CD4-positive, alpha-beta T cell (primary cell): Measurements from ENCODE around the gene C1QTNF9. TPM values are rescaled to one million over a fixed set of nuclear protein-coding genes. Genes with fewer than 3 reads are reported as not detected.

Source experiments
- ATAC-seq: fragments of 200-7000 bp; cut with Tn5 transposase; one replicate; pipeline ENCODE4 v1.10.0; 2022; ENCODE audit warnings: mild to moderate bottlenecking; ENCODE audit not compliant: poor library complexity
- CTCF ChIA-PET: fragments of 350-600 bp; sonication (Branson Sonifier 250); formaldehyde crosslinking; loops from one replicate; lab custom pipeline; 2021; ENCODE audit warnings: antibody characterized with exemption, inconsistent platforms; lab: Charles Lee
- POLR2A ChIA-PET: fragments of 350-600 bp; sonication (Branson Sonifier 250); formaldehyde crosslinking; loops from one replicate; lab custom pipeline; 2021; ENCODE audit warnings: antibody characterized with exemption, inconsistent platforms; lab: Charles Lee
- DNase-seq, 14 experiments: peaks; one replicate each; pipeline ENCODE4 v3.0.0-alpha.2; 2013 to 2020; ENCODE audit warnings: mixed read lengths in 2 of 14
- H3K27ac ChIP-seq, 2 donors: one replicate each; pipeline versions ENCODE4 v1.5.1 to v1.7.0; 2013; ENCODE audit warnings: low read length in 2 of 2, low read depth in 1 of 2, mild to moderate bottlenecking in 1 of 2
- H3K27me3 ChIP-seq, 2 experiments: 1 replicate in 1 of 2; 2 replicates in 1 of 2; pipeline versions ENCODE4 v1.6.1 to v1.7.0; 2013; ENCODE audit warnings: low read length in 2 of 2, control low read depth in 1 of 2, mild to moderate bottlenecking in 1 of 2, moderate library complexity in 1 of 2; ENCODE audit not compliant: insufficient read depth in 2 of 2, control insufficient read depth in 1 of 2
- H3K36me3 ChIP-seq: one replicate; pipeline ENCODE4 v1.6.1; 2013; ENCODE audit warnings: low read length, control low read depth; ENCODE audit not compliant: insufficient read depth
- H3K4me1 ChIP-seq: one replicate; pipeline ENCODE4 v1.6.1; 2013; ENCODE audit warnings: low read length, control low read depth; ENCODE audit not compliant: insufficient read depth
- H3K4me3 ChIP-seq: one replicate; pipeline ENCODE4 v1.5.1; 2013; ENCODE audit warnings: mild to moderate bottlenecking, low read length, moderate library complexity
- H3K9me3 ChIP-seq, 2 experiments: 1 replicate in 1 of 2; 2 replicates in 1 of 2; pipeline versions ENCODE4 v1.6.1 to v1.7.0; 2013; ENCODE audit warnings: low read length in 2 of 2, mild to moderate bottlenecking in 2 of 2, control low read depth in 1 of 2, moderate library complexity in 1 of 2; ENCODE audit not compliant: control insufficient read depth in 1 of 2, insufficient read depth in 1 of 2
- H3K27ac Mint-ChIP-seq: one replicate; pipeline ENCODE4 v1.8.0; 2020; ENCODE audit warnings: mixed read lengths
- H3K27me3 Mint-ChIP-seq: one replicate; pipeline ENCODE4 v1.8.0; 2021; ENCODE audit warnings: mixed read lengths
- H3K36me3 Mint-ChIP-seq: one replicate; pipeline ENCODE4 v1.8.0; 2021; ENCODE audit warnings: low read depth, mixed read lengths
- H3K4me1 Mint-ChIP-seq: one replicate; pipeline ENCODE4 v1.8.0; 2021; ENCODE audit warnings: low read depth, mixed read lengths
- H3K4me3 Mint-ChIP-seq: one replicate; pipeline ENCODE4 v1.8.0; 2020; ENCODE audit warnings: mild to moderate bottlenecking, mixed read lengths
- H3K9me3 Mint-ChIP-seq: one replicate; pipeline ENCODE4 v1.8.0; 2020; ENCODE audit warnings: mixed read lengths
- CTCF ChIP-seq: fragments of 200-600 bp; IDR thresholded peaks from one replicate; pipeline ENCODE4 v1.8.0; 2022; ENCODE audit warnings: antibody characterized with exemption, mild to moderate bottlenecking
- intact Hi-C, 2 experiments: fragments of 100-400 bp; cut with DNase I in 1 of 2; cut with micrococcal nuclease in 1 of 2; formaldehyde crosslinking; loops; one replicate each; pipeline versions ENCODE4 v1.15.1 to v1.9.0; 2023 to 2025; cut with DNase I, micrococcal nuclease
- total RNA-seq, 174 experiments: library from RNA in 2 of 174; stranded (reverse) in 2 of 174; gene quantifications; one replicate each; pipeline ENCODE4 v1.2.3 and lab custom pipeline; 2021 to 2026

The C1QTNF9 gene
- total RNA-seq, 2 experiments from 2014 or later = not detected

DNA sequence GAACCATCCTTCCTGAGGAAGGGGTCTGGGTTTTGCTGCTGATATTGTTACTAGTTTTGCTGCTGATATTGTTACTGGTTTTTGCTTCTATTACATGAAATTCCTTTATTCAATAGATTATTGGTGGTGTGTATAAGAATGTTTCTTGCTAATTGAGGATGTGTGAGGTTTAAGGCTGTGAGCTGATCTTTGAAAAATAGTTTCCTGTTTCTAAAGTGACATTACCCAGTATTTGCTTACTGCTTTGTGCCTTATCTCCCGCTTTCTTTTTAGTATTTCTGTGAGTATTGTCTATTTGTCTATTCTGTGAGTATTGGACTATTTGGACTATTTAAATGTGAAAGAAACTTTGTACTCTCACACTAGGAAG is 38.2 kb upstream of the C1QTNF9 start:
- ChIA-PET CTCF (interaction anchor here (0.8 to 3.2 kb wide), 9 partner anchors 9 to 45 kb away, joined by 3 to 16 read pairs (median 10); no protein-coding TSS in a partner anchor), POLR2A (interaction anchor here (0.9 to 15.8 kb wide), 9 partner anchors 11 to 241 kb away, joined by 3 to 596 read pairs (median 4); partner anchors contain the start of gene PARP4)
- peak overlapping the region; percentile 97 for H3K27ac Mint-ChIP-seq
- H3K36me3 ChIP-seq = peaks cover 5% of the 10 kb centered on the region
- no peaks in the 10 kb centered on the region for H3K9me3 Mint-ChIP-seq
- H3K36me3 Mint-ChIP-seq = peaks cover 45% of the 10 kb centered on the region
- H3K4me1 Mint-ChIP-seq = peaks cover 95% of the 10 kb centered on the region
- no peak for TF ChIP-seq CTCF
- DNase-seq (peak in 1 of 14 experiments; percentile 47), ATAC-seq (no peak)
- intact Hi-C loops = loop anchor here (1.0 to 10.0 kb wide), 3 partner anchors 20 to 1014 kb away; partner anchors contain the start of genes MTMR6 (in 1 of the 2) and SPATA13 (in 1 of the 2)
- H3K9me3 ChIP-seq = no peaks in the 10 kb centered on the region
- peaks cover 86% of the 10 kb centered on the region for H3K4me1 ChIP-seq
- peak overlapping the region; percentile 62 for H3K4me3 ChIP-seq
- peak overlapping the region; percentile 92 to 99 for H3K27ac ChIP-seq
- H3K4me3 Mint-ChIP-seq = peak overlapping the region; percentile 88
- H3K27me3 ChIP-seq = no peaks in the 10 kb centered on the region
- H3K27me3 Mint-ChIP-seq = peaks cover 5% of the 10 kb centered on the region

DNA sequence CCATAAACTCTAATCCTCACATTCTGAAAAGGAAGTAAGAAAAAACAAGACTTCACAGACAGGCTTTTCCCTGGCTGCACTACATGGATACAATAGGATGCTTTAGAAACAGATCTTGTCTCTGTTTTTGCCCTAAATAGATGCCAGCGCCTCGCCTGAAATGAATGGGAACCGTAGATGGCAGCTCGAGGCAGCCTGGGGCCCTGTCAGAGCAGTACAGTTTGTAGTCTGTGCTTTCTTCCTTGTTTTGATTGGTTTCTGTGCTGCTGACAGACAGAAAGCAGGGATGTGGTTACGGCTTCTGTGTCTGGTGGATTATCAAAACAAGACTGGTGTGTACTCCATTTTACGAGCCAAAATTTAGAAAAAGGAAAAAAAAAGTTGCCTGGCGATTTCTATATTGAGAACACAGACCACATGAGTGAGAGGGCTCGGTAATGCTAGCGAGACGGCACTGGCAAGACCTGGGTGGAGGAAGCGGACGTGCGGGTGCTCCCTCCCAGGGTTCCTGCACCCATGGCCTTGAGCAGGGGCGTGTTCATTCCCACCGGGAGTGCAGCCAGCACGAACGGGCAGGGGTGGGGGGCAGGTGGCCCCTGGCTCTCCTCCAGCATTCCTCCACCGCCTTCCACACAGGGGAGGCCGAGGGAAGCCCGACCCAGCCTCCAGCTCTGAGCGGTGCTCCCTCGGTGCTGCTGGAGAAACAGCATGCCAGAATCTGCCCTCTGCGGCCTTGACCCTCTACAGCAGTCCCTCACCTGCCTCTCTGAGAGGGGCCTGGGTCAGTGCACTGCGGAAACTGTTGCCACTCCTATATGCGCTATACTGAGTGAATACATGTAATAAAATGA is 37.6 kb upstream of the C1QTNF9 start:
- ATAC-seq = peak; percentile 78
- H3K4me1 ChIP-seq = peaks cover 83% of the 10 kb centered on the region
- H3K36me3 ChIP-seq = peaks cover 5% of the 10 kb centered on the region
- H3K9me3 Mint-ChIP-seq = no peaks in the 10 kb centered on the region
- peaks cover 95% of the 10 kb centered on the region for H3K4me1 Mint-ChIP-seq
- no peak for TF ChIP-seq CTCF
- peaks cover 45% of the 10 kb centered on the region for H3K36me3 Mint-ChIP-seq
- peak overlapping the region; percentile 92 to 99 for H3K27ac ChIP-seq
- no peaks in the 10 kb centered on the region for H3K27me3 ChIP-seq
- intact Hi-C loops = loop anchor here (1.0 to 10.0 kb wide), 3 partner anchors 21 to 1013 kb away; partner anchors contain the start of genes MTMR6 (in 1 of the 2) and SPATA13 (in 1 of the 2)
- H3K9me3 ChIP-seq = no peaks in the 10 kb centered on the region
- H3K4me3 ChIP-seq = peak overlapping the region; percentile 62
- H3K27me3 Mint-ChIP-seq = peaks cover 5% of the 10 kb centered on the region
- ChIA-PET CTCF (interaction anchor here (0.8 to 3.2 kb wide), 8 partner anchors 8 to 46 kb away, joined by 3 to 16 read pairs (median 10); no protein-coding TSS in a partner anchor), POLR2A (interaction anchor here (1.5 to 15.8 kb wide), 6 partner anchors 7 to 43 kb away, joined by 4 to 596 read pairs (median 10); no protein-coding TSS in a partner anchor)
- peak overlapping the region; percentile 88 for H3K4me3 Mint-ChIP-seq
- peak overlapping the region; percentile 97 for H3K27ac Mint-ChIP-seq
- DNase-seq = peak; percentile 49 to 93 (median 66)

DNA sequence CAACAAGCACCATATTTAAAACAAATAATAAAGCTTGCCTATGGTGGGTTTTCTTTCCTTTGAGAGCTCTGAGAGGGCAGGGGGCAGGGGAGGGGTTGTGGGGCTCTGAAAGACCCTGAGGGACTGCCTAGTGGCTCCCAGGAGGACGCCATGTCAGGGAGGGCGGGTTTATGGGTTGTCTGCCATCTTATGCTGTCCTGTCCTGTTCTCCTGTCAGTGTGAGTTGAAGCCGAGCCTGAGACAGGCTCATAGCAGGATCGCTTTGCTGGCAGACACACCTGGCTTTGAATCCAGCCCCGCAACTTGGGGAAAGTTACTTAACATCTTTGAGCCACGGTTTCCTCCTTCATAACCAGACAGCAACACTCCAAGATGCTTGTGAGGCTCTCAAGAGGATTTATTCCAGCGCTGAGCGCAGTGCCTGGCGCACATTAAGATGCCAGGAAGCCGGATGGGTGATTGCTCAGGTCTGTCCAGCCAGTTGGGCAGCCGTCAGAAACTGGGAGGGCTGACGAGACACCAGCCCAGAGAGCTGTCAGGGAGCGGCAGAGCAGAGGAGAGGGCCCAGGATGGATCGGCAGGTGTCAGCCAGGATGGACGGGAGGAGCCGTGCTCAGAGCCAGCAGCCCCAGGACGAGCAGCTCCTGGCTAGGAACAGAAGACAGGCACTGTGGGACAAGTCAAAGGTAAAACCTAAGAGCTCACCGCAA is 36.8 kb upstream of the C1QTNF9 start:
- ChIA-PET POLR2A (interaction anchor here (0.6 to 15.8 kb wide), 4 partner anchors 8 to 130 kb away, joined by 3 to 596 read pairs (median 20); no protein-coding TSS in a partner anchor), CTCF (interaction anchor here (1.4 kb wide), 1 partner anchor 18 kb away, joined by 4 read pairs; no protein-coding TSS in a partner anchor)
- H3K9me3 Mint-ChIP-seq = no peaks in the 10 kb centered on the region
- Histone ChIP-seq H3K36me3 (peaks cover 5% of the 10 kb centered on the region), H3K4me3 (peak overlapping the region; percentile 62), H3K27me3 (no peaks in the 10 kb centered on the region), H3K27ac (peak overlapping the region; percentile 92 to 99), H3K9me3 (no peaks in the 10 kb centered on the region), H3K4me1 (peaks cover 86% of the 10 kb centered on the region)
- peak overlapping the region; percentile 88 for H3K4me3 Mint-ChIP-seq
- intact Hi-C loops = loop anchor here (1.0 to 10.0 kb wide), 4 partner anchors 7 to 1012 kb away; partner anchors contain the start of genes MTMR6 (in 1 of the 2) and SPATA13 (in 1 of the 2)
- peaks cover 95% of the 10 kb centered on the region for H3K4me1 Mint-ChIP-seq
- H3K36me3 Mint-ChIP-seq = peaks cover 38% of the 10 kb centered on the region
- no peak for TF ChIP-seq CTCF
- H3K27me3 Mint-ChIP-seq = peaks cover 5% of the 10 kb centered on the region
- peak in 4 of 14 experiments; percentile 24 to 56 (median 43) for DNase-seq
- ATAC-seq = no peak
- peak overlapping the region; percentile 97 for H3K27ac Mint-ChIP-seq
